Activated CD4-positive, alpha-beta T cell treated with anti-CD3 and anti-CD28 coated beads, Interleukin-2, amount 10 ng/mL, durations not matched to agents 24 days and 14 days (primary cell): ENCODE results near the gene TIMM44. TPM values are rescaled to one million over a fixed set of nuclear protein-coding genes. Genes with fewer than 3 reads are reported as not detected.

Experiments
- DNase-seq: peaks from one replicate; pipeline ENCODE4 v3.0.0; 2022
- H3K27ac Mint-ChIP-seq: one replicate; pipeline ENCODE4 v1.8.0; 2022; ENCODE audit warnings: mild to moderate bottlenecking, mixed read lengths
- H3K27me3 Mint-ChIP-seq: one replicate; pipeline ENCODE4 v1.8.0; 2022; ENCODE audit warnings: mixed read lengths
- H3K36me3 Mint-ChIP-seq: one replicate; pipeline ENCODE4 v1.8.0; 2022; ENCODE audit warnings: low read depth, mild to moderate bottlenecking, mixed read lengths
- H3K4me1 Mint-ChIP-seq: one replicate; pipeline ENCODE4 v1.8.0; 2021; ENCODE audit warnings: mixed read lengths
- H3K4me3 Mint-ChIP-seq: one replicate; pipeline ENCODE4 v1.8.0; 2022; ENCODE audit warnings: mild to moderate bottlenecking, moderate library complexity, mixed read lengths
- H3K9me3 Mint-ChIP-seq: one replicate; pipeline ENCODE4 v1.8.0; 2021; ENCODE audit warnings: mixed read lengths
- intact Hi-C: fragments of 100-400 bp; cut with micrococcal nuclease; formaldehyde crosslinking; loops from one replicate; pipeline ENCODE4 v1.15.1; 2023
- total RNA-seq: library from RNA; stranded (reverse); gene quantifications from 2 replicates; pipeline ENCODE4 v1.2.3, GENCODE V29; 2022

The TIMM44 gene
- total RNA-seq, 1 donor from 2014 or later = 111 TPM

DNA sequence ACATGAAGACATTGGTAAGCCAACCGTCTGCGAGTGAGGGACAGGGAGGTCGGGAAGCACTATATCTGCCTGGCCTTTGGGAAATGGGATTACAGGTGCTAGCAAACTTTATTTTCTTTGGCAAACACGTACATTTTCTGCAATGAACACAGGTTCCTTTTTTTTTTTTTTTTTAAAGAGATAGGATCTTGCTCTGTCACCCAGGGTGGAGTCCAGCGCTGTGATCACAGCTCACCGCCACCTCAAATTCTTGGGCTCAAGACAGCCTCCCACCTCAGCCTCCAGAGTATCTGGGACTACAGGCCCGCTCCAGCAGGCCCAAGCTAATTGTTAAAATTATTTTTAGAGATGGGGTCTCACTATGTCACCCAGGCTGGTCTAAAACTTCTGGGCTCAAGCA is 37.7 kb upstream of the TIMM44 start:
- H3K36me3 Mint-ChIP-seq = peaks cover 26% of the 10 kb centered on the region
- H3K4me3 Mint-ChIP-seq = no peak overlapping the region
- intact Hi-C loops = no loop called here
- no peak for DNase-seq
- no peak overlapping the region for H3K27ac Mint-ChIP-seq
- H3K4me1 Mint-ChIP-seq = peaks cover 2% of the 10 kb centered on the region
- H3K9me3 Mint-ChIP-seq = no peaks in the 10 kb centered on the region
- no peaks in the 10 kb centered on the region for H3K27me3 Mint-ChIP-seq

DNA sequence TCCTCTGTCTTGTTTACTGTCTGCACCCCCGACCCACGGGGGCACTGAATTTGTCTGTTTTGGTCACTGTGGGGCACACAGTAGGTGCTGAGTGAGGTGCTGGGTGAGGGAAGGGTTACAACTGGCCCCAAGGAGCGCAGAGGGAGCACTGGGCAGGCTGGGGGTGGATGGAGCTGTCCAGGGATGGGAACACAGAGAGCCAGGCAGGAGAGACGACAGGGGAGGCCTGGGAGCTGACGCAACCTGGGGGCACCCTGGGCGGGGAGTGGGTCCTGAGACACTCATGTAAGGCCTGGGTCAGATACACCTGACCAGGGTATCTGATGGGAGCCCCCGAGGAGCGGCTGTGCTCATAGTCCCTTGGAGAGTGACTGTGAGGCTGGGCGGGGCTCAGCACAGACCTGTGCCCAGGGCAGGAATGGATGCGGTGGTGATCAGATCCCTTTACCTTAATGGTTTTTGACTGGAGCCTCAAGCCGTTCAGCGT is 37.2 kb upstream of the TIMM44 start:
- Mint-ChIP-seq H3K4me1 (no peaks in the 10 kb centered on the region), H3K9me3 (no peaks in the 10 kb centered on the region), H3K36me3 (peaks cover 24% of the 10 kb centered on the region), H3K4me3 (no peak overlapping the region), H3K27me3 (no peaks in the 10 kb centered on the region), H3K27ac (no peak overlapping the region)
- intact Hi-C loops = no loop called here
- no peak for DNase-seq

DNA sequence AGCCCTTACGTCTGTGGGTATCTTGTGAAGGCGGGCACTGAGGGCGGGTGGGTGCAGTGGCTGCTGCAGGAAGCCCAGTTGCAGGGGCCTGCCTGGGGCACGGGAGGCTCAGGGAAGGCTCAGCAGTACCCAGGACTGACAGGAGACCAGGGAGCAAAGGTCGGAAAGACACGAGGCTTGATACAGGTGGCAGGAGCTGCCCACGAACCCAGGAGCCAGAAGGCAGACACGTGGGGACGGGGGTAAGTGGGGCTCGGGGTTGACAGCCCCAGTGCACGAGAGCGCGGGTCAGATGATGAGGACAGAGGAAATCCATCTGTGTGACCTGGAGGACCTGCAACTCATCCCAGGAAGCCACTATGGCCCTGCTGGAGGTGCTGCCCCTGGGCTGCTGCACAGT is 36.7 kb upstream of the TIMM44 start:
- intact Hi-C loops = no loop called here
- no peak for DNase-seq
- Mint-ChIP-seq H3K4me3 (no peak overlapping the region), H3K27me3 (no peaks in the 10 kb centered on the region), H3K27ac (peak overlapping the region; percentile 37), H3K36me3 (peaks cover 23% of the 10 kb centered on the region), H3K9me3 (no peaks in the 10 kb centered on the region), H3K4me1 (no peaks in the 10 kb centered on the region)

DNA sequence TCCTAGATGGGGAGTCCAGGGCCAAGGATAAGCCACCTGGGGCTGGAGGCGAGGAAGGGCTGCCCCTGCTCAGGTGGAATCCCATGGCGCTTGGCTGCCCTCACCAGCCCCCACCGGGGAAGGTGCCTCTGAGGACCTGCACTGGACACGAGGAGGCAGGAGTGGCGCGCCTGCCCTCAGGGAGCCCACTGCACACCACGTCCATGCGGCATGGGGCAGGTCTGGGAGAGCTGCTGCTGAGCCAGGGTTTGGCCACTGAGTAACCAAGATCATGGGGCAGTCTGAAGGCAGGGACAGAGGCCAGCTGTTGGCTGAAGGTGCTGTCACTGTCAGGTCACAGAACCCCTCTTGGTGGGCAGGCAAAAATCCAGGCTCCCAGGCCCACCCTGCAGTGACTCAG is 36.1 kb upstream of the TIMM44 start:
- H3K9me3 Mint-ChIP-seq = no peaks in the 10 kb centered on the region
- no peak overlapping the region for H3K27ac Mint-ChIP-seq
- no peak overlapping the region for H3K4me3 Mint-ChIP-seq
- DNase-seq = no peak
- no peaks in the 10 kb centered on the region for H3K27me3 Mint-ChIP-seq
- intact Hi-C loops = no loop called here
- H3K36me3 Mint-ChIP-seq = peaks cover 23% of the 10 kb centered on the region
- H3K4me1 Mint-ChIP-seq = no peaks in the 10 kb centered on the region

DNA sequence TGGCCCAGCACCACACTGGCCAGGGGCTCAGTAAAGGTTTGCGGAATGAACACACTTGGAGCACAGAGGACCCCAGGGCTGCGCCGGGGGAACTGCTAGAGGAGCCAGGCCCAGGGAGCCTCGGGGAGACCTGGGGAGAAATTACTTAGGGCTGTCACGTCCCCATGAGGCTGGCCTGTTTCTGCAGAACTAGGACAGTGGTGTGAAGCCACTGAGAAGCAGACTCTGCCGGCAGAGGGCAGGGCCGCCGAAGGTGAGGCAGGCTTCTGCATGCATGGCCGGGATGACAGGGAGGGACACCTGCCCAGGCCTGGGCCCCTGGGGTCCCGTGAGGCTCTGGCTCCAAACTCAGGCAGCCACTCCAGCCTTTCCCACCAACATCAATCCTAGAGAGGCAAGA is 35.5 kb upstream of the TIMM44 start:
- H3K9me3 Mint-ChIP-seq = no peaks in the 10 kb centered on the region
- DNase-seq = no peak
- peaks cover 23% of the 10 kb centered on the region for H3K36me3 Mint-ChIP-seq
- no peaks in the 10 kb centered on the region for H3K4me1 Mint-ChIP-seq
- intact Hi-C loops = no loop called here
- no peak overlapping the region for H3K4me3 Mint-ChIP-seq
- no peaks in the 10 kb centered on the region for H3K27me3 Mint-ChIP-seq
- H3K27ac Mint-ChIP-seq = no peak overlapping the region

DNA sequence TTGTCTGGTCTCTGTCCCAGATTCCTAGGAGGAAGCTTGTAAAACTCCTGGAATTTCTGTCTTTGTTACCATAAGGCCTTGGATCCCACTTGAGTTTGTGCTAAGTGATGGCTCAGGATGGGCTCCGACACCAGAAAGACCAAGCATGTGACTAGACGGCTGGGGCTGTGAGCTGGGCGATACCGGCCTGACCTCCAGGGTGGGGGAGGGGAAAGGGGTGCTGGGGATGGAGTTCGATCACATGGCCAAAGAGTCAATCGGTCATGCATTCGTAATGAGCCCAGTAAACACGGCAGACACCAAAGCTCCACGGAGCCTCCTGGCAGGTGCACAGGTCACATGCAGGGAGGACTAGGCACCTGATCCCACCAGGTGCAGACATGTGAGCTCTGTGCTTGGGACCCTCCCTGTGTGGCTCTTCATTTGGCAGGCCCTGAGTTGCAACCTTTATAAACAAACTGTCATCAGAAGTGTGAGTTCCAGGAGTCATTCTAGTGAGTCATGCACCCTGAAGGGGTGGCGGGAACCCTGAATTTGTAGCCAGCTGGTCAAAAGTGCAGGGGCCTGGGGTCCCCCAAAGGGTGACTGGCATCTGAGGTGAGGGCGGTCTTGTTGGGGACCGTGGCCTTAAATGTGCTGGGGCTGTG is 34.8 kb upstream of the TIMM44 start:
- Mint-ChIP-seq H3K27ac (no peak overlapping the region), H3K27me3 (no peaks in the 10 kb centered on the region), H3K4me3 (no peak overlapping the region), H3K4me1 (no peaks in the 10 kb centered on the region), H3K9me3 (no peaks in the 10 kb centered on the region), H3K36me3 (peaks cover 26% of the 10 kb centered on the region)
- intact Hi-C loops = no loop called here
- DNase-seq = no peak

DNA sequence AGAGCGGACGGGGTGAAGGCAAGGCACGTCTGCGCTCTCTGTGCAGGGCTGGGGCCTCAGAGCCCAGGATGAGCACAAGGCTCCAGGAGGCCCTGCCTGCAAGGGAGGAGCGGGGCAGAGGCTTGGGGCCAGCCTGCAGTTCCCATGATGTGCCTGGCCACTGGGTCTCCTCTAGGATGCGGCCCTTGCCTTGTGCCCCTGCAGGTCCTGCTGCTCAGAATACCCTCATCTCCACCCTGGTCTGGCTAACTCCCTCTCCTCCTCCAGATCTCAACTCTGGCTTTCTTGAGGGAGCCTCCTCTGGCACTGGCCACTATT is 34.2 kb upstream of the TIMM44 start:
- Mint-ChIP-seq H3K4me3 (no peak overlapping the region), H3K9me3 (no peaks in the 10 kb centered on the region), H3K4me1 (no peaks in the 10 kb centered on the region), H3K36me3 (peaks cover 27% of the 10 kb centered on the region), H3K27me3 (no peaks in the 10 kb centered on the region), H3K27ac (no peak overlapping the region)
- no peak for DNase-seq
- intact Hi-C loops = no loop called here

DNA sequence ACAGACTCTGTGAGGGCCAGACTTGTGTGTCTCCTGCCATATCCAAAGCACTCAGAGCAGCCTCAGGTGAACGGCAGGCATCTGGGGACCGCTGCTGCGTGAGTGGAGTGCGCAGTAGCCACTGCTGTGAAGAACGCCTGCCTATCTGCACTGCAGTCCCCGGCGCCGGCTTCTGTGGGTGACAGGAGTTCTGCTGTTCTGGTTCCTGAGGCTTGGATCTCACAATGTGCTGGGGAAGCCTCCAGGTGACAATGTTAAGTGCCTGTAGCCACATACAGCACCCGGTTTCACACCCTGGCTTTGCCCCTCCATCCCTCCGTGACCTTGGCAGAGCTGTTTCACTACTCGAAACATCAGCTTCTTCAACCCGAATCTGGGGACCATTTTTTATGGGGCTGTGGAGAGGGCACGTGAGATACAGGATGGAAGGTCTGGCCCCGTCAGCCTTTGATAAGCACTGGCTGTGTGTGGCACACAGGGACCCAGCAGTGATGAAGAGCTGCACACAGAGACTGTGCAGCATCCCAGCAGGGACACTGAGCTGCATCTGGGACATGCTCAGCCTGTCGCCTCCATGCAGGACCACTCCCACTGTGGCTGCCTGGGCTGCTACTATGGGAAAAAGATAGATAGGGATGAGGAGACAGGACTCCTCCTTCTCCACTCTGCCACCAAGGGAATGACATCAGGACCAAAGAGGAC is 33.7 kb upstream of the TIMM44 start:
- H3K9me3 Mint-ChIP-seq = no peaks in the 10 kb centered on the region
- H3K4me1 Mint-ChIP-seq = no peaks in the 10 kb centered on the region
- no peak for DNase-seq
- no peak overlapping the region for H3K27ac Mint-ChIP-seq
- no peak overlapping the region for H3K4me3 Mint-ChIP-seq
- H3K36me3 Mint-ChIP-seq = peaks cover 26% of the 10 kb centered on the region
- H3K27me3 Mint-ChIP-seq = no peaks in the 10 kb centered on the region
- intact Hi-C loops = no loop called here

DNA sequence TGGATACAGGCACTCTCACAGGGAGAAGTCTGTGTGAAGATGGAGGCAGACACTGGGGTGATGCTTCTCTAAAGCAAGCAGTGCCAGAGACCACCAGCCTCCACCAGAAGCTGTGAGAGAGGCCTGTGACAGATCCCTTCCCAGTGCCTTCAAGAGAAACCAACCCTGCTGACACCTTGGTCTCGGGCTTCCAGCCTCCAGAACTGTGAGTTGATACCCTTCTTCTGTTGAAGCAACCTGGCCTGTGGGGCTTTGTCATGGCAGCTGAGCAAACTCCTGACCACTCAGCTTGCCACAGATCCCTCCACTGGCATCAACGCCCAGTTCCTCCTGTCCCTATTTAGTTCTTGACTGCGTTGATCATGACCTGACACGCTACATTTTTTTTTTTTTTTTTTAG is 33.0 kb upstream of the TIMM44 start:
- no peak overlapping the region for H3K4me3 Mint-ChIP-seq
- no peaks in the 10 kb centered on the region for H3K27me3 Mint-ChIP-seq
- no peak overlapping the region for H3K27ac Mint-ChIP-seq
- no peaks in the 10 kb centered on the region for H3K9me3 Mint-ChIP-seq
- no peak for DNase-seq
- intact Hi-C loops = no loop called here
- no peaks in the 10 kb centered on the region for H3K4me1 Mint-ChIP-seq
- peaks cover 23% of the 10 kb centered on the region for H3K36me3 Mint-ChIP-seq

DNA sequence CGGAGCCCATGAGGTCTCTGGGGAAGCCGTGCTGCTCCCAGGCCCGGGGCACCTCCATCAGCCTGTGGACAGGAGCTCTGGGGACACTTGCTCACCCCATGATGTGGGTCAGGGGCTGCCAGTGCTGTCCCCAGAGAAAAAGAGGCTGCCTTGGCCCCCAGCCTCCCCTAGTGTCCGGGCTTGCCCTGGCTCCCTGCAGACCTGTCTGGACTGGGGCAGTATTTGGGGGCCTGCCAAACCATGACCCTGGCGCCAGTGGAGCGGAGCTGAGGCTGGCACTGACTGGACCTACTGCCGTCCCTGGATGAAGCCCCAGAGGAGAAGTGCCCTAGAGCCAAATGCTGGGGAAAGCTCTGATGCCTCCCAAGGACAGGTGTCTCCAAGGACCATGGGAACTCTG is 31.6 kb upstream of the TIMM44 start:
- no peaks in the 10 kb centered on the region for H3K27me3 Mint-ChIP-seq
- H3K27ac Mint-ChIP-seq = no peak overlapping the region
- peaks cover 16% of the 10 kb centered on the region for H3K36me3 Mint-ChIP-seq
- intact Hi-C loops = no loop called here
- no peak overlapping the region for H3K4me3 Mint-ChIP-seq
- no peaks in the 10 kb centered on the region for H3K4me1 Mint-ChIP-seq
- H3K9me3 Mint-ChIP-seq = no peaks in the 10 kb centered on the region
- no peak for DNase-seq

DNA sequence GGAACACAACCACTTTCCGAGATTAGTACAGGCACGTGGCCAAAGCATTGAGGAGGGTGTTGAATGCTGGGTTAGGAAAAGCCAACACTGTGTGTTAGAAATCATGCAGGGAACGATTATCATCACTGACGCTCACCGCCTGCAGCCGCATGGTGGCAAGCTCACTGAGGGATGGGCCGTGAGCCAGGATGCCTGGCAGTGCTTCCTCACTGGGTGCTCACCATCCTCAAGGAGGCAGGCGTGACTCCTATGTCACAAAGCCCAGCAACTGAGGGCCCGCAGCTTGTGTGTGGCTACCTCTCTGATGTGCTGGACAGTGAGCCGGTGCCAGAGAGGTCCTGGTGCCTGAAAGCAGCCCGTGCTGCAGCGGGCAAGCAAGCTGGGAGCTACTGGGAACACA is 30.4 kb upstream of the TIMM44 start:
- Mint-ChIP-seq H3K4me3 (no peak overlapping the region), H3K27me3 (no peaks in the 10 kb centered on the region), H3K9me3 (no peaks in the 10 kb centered on the region), H3K4me1 (no peaks in the 10 kb centered on the region), H3K27ac (no peak overlapping the region), H3K36me3 (peaks cover 14% of the 10 kb centered on the region)
- DNase-seq = no peak
- intact Hi-C loops = no loop called here

DNA sequence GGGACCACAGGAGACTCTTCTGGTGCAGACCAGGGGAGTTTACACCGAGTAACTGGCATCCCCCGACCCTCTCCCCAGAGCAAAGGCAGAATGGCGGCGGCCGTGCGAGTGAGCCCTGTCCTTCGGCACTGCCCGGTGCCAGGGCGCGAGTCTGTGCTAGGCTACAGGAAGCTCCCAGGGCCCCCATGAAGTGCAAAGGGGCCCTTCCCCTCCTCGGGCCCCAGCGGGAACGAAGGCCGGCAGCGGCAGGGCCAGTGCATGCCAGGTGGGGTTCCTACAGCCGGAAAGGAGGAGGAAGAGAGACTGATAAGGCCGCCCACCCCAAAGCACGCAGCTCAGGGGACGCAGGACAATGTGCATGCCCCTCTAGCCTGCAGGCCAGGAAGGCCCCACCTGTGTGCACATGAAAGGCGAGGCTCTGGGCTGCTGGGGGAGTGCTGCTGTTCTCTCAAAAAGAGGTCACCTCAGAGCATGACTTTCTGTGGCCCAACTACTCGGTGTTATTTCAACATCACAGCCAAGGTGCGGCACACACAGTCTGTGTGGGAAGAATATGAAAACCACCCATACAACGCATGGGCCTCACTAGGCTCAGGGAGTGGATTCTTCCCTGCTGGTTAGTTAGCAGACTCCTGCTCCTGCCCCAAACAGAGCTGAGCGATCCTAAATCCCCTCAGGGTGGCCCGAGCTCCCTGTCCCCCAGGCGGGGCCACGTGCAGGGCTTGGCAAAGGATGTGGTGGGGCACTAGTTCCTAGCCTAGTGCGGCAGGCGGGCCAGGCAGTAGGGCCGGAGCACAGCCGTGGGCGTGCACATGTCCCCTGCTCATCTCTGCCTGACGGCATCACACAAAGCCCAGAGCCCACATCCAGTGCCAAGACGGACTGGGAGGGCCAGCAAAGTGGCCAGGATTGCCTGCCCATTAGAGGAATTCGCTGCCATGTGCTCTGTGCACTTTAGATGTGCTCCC is 28.4 kb upstream of the TIMM44 start:
- H3K4me1 Mint-ChIP-seq = no peaks in the 10 kb centered on the region
- intact Hi-C loops = no loop called here
- H3K27me3 Mint-ChIP-seq = no peaks in the 10 kb centered on the region
- H3K27ac Mint-ChIP-seq = no peak overlapping the region
- H3K9me3 Mint-ChIP-seq = no peaks in the 10 kb centered on the region
- DNase-seq = no peak
- no peak overlapping the region for H3K4me3 Mint-ChIP-seq
- peaks cover 22% of the 10 kb centered on the region for H3K36me3 Mint-ChIP-seq

DNA sequence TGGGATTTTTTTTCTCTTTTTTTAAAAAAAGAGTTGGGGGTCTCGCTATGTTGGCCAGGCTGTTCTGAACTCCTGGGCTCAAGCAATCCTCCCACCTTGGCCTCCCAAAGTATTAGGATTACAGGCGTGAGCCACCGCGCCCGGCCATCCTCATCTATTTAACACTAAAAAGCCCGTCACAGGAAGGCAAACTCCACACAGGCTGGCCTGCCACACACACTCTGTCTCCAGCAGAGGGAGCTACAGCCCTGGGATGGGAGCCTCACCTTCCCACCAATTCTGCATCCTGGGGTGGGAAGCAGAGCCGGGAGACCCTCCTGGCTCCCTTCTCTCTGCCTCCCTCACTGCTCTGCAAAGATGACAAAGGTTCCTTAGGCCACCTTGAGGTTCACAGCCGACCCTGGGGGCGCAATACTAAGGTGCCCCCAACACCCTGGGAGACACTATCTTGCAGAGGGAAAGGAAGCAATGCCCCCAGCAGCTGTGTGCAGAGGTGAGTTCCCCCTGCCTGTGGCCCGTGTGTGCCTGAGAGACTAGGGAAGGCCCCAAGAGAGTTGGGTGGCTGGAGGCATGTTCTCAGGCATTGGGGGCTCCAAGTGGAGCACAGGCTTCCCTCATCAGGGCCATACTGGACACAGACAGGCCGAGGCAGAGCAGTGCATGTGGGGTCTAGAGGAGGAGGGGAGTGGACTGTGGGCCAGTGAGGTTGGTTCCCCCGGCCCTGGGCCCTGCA is 27.4 kb upstream of the TIMM44 start:
- H3K27me3 Mint-ChIP-seq = no peaks in the 10 kb centered on the region
- H3K27ac Mint-ChIP-seq = no peak overlapping the region
- DNase-seq = peak; percentile 75
- H3K4me3 Mint-ChIP-seq = no peak overlapping the region
- no peaks in the 10 kb centered on the region for H3K9me3 Mint-ChIP-seq
- peaks cover 28% of the 10 kb centered on the region for H3K36me3 Mint-ChIP-seq
- no peaks in the 10 kb centered on the region for H3K4me1 Mint-ChIP-seq
- intact Hi-C loops = no loop called here

DNA sequence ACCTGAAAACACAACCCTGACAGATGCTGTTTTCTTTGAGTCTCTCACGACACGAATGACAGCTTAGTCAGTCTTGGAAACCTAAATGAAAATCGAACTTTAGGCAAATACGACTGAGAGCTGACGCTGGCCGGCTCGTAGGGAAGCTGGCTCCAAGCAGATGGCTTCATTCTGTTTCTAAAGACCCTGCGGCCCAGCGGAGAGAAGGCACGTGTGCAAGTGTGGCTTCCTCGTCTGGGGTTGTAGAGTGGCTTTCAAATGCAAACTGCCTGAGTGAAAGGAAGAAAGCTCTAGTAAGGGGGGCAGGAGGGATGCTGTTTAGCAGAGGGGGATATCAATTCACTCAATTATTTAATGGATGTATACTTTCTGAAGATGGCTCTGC is 26.1 kb upstream of the TIMM44 start:
- H3K4me1 Mint-ChIP-seq = no peaks in the 10 kb centered on the region
- H3K27ac Mint-ChIP-seq = no peak overlapping the region
- no peak overlapping the region for H3K4me3 Mint-ChIP-seq
- no peaks in the 10 kb centered on the region for H3K27me3 Mint-ChIP-seq
- intact Hi-C loops = no loop called here
- peaks cover 32% of the 10 kb centered on the region for H3K36me3 Mint-ChIP-seq
- no peak for DNase-seq
- no peaks in the 10 kb centered on the region for H3K9me3 Mint-ChIP-seq
